MG63 (cell line): ENCODE measurements around the gene RASA4B. TPM values are rescaled to one million over a fixed set of nuclear protein-coding genes. Genes with fewer than 3 reads are reported as not detected.
"Not testable (repeated sequence)": the region's sequence is repeated elsewhere in the genome, so short reads cannot be mapped to it uniquely, and the experiment has no call there.

Experiments used
- DNase-seq: peaks from one replicate; pipeline ENCODE4 v3.0.0-alpha.2; 2020
- H3K27me3 ChIP-seq: fragments of 250-450 bp; sonication (Bioruptor Pico); 2 replicates; pipeline ENCODE4 v1.5.1; 2020; ENCODE audit warnings: mild to moderate bottlenecking, moderate library complexity
- H3K36me3 ChIP-seq: fragments of 250-450 bp; sonication (Bioruptor Pico); 2 replicates; pipeline ENCODE4 v1.5.1; 2020; ENCODE audit warnings: mild to moderate bottlenecking, moderate library complexity
- H3K4me3 ChIP-seq: fragments of 250-450 bp; sonication (Bioruptor Pico); 2 replicates; pipeline ENCODE4 v1.5.1; 2020; ENCODE audit warnings: mild to moderate bottlenecking, moderate library complexity
- H3K9me3 ChIP-seq: fragments of 250-450 bp; sonication (Bioruptor Pico); 2 replicates; pipeline ENCODE4 v1.5.1; 2020; ENCODE audit warnings: mild to moderate bottlenecking, moderate library complexity
- total RNA-seq: library from RNA; depleted of rRNA; stranded (reverse); fragments of >200 nt; shearing (Covaris generic); gene quantifications from 2 replicates; pipeline ENCODE4 v1.2.3, GENCODE V29; 2014; ENCODE audit warnings: low replicate concordance

RASA4B gene
- total RNA-seq, 1 experiment from 2014 or later: 1.7 TPM

DNA sequence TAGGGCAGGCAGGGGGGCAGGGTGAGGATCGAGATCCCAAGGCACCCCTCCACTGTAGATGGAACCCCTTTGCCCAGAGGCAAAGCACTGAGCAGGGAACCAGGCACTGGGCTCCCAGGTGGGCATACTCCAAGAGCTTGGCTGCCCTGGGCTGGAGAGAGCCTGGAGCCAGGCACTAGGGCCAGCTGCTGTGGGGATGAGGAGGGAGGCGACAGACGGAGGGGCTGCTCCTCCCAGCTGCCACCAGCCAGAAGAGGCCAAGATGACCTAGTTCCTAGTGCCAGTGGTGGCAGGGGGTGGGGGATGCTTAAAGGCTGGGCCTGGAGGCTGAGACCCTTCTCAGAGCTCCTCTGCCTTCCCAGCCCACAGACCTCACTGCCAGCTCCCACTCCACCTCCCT is 1.7 kb downstream of the RASA4B start:
- not testable (repeated sequence) for H3K27me3 ChIP-seq, H3K36me3 ChIP-seq, H3K9me3 ChIP-seq, DNase-seq, H3K4me3 ChIP-seq

GRCh38 chr7:102514881-102515721 is 2.5 kb downstream of the RASA4B start:
- DNase-seq, H3K4me3 ChIP-seq, H3K36me3 ChIP-seq, H3K27me3 ChIP-seq, H3K9me3 ChIP-seq: not testable (repeated sequence)

GRCh38 chr7:102512642-102513221 is 4.8 kb downstream of the RASA4B start:
- not testable (repeated sequence) for H3K27me3 ChIP-seq, DNase-seq, H3K4me3 ChIP-seq, H3K36me3 ChIP-seq, H3K9me3 ChIP-seq

DNA sequence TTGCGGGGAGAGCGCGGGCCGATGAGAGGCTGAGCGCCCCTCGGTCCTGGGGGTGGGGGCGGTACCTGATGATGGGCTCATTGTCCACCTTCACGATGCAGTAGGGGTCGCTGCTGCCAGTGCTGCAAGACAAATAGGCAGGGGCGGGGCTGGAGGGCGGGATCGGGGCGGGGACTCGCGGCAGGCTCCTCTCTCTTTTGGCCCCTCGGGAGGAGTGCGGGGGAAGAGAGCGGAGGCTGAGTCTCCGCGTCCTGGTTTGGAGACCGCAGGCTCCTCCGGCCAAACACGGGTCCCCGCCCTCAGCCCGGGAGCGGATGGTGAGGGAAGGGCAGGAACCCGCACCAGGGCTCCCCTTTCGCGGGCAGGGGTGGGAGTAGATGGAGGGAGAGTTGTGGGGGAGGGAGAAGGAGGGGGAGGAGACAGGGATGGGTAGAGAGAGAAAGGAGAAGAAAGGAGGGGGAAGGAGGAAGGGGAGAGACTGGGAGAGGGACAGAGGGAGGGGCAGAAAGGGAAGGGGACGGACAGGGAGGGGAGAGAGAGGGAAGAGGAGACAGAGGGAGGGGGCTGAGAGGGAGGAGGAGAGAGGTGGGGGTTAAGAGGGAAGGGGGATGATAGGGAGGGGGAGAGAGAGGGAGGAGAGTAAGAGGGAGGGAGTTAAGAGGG is 5.6 kb downstream of the RASA4B start:
- not testable (repeated sequence) for H3K9me3 ChIP-seq, DNase-seq, H3K36me3 ChIP-seq, H3K27me3 ChIP-seq, H3K4me3 ChIP-seq

GRCh38 chr7:102510575-102510974 is 7.0 kb downstream of the RASA4B start:
- not testable (repeated sequence) for H3K4me3 ChIP-seq, H3K9me3 ChIP-seq, H3K27me3 ChIP-seq, H3K36me3 ChIP-seq, DNase-seq

DNA sequence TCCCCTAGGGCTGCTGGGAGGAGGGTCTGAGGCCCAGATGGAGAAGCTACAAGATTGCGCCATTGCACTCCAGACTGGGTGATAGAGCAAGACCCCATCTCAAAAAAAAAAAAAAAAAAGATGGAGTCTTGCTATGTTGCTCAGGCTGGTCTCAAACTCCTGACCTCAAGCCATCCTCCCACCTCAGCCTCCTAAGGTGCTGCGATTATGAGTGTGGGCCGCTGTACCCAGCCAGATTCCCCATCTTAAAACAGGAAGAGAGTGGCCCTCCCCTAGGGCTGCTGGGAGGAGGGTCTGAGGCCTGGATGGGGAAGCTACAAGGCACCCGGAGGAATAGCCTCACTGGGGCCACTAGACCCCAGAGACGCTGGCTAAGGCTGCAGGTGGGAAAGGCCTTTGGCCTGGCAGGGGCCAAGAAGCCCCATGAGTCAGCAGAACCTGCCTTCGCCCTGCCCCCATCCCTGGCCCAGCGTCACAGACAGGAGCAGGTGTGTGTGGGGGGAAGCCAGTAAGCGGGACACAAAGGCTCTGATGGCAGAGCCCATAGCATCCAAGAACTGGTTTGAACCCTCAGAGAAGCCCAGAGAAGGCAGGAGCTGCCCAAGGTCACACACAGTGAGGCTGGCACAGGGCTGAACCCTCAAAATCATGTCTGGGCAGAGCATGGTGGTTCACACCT is 10.0 kb downstream of the RASA4B start:
- not testable (repeated sequence) for H3K9me3 ChIP-seq, H3K27me3 ChIP-seq, H3K36me3 ChIP-seq, H3K4me3 ChIP-seq, DNase-seq

- DNase-seq, H3K36me3 ChIP-seq, H3K4me3 ChIP-seq, H3K9me3 ChIP-seq, H3K27me3 ChIP-seq: not testable (repeated sequence)
Observed at GRCh38 chr7:102505298-102506185, 12.0 kb downstream of the RASA4B start.

DNA sequence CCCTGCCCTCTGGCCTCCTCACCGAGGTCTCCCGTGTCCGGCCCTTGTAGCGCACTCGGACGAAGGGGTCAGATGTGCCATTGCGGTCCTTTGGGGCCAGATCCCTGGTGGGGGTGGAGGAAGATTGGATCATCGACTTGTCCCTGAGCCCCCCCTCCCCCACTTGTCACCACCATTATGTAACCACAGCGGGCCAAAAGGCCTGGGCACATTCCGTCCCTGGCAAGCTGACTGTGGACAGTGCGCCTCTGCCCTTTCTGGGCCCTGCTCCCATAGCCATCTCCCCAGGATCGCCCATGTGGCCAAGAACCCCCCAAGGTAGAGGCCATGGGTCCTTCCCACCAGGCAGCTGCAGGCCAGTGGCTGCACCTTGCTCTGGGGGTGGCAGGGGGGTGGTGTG is 14.4 kb downstream of the RASA4B start:
- not testable (repeated sequence) for H3K36me3 ChIP-seq, H3K27me3 ChIP-seq, H3K9me3 ChIP-seq, DNase-seq, H3K4me3 ChIP-seq

DNA sequence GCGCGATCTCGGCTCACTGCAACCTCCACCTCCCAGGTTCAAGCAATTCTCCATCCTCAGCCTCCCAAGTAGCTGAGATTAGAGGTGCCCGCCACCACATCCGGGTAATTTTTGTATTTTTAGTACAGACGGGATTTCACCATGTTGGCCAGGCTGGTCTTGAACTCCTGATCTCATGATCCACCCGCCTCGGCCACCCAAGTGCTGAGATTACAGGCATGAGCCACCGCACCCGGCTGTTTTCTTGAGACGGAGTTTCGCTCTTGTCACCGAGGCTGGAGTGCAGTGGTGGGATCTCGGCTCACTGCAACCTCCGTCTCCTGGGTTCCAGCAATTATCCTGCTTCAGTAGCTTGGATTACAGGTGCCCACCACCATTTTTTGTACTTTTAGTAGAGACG is 19.3 kb downstream of the RASA4B start:
- H3K4me3 ChIP-seq, H3K9me3 ChIP-seq, H3K36me3 ChIP-seq: not testable (repeated sequence)

DNA sequence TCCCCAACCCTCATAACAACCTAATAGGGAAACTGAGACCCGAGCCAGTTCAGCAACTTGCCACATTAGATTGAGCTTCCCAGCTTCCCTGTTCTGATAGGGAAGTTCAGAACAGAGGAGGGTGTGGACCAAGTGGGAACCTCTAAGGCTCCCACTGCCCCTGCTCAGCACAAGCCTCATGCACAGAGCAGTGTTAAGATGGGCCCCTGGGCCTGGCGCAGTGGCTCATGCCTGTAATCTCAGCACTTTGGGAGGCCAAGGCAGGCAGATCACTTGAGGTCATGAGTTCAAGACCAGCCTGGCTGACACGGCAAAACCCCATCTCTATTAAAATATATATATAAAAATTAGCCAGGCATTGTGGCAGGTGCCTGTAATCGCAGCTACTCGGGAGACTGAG is 20.3 kb downstream of the RASA4B start:
- not testable (repeated sequence) for DNase-seq, H3K36me3 ChIP-seq, H3K27me3 ChIP-seq, H3K4me3 ChIP-seq, H3K9me3 ChIP-seq

More for the DNA sequence above, 19.3 kb downstream of the RASA4B start:
- not testable (repeated sequence) for DNase-seq, H3K27me3 ChIP-seq

DNA sequence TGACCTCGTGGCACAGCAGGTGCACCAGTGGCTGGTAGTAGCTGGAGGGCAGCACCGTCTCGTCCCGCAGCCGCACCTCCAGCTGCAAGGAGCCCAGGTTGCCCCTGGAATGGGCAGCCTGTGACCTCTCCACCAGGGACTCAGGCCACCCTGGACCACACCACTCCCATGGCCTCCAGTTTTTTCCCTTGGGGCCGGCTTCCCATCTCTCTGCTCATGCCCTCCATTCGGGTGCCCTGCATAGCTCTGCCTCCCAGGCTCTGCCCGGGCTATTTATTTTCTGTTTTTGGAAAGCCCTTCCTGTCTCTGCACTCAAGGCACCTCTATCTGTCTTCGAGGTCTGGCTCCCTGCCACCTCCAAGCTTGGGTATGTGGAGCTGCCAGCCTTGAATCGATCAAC is 20.7 kb downstream of the RASA4B start:
- H3K36me3 ChIP-seq, H3K4me3 ChIP-seq, H3K9me3 ChIP-seq, H3K27me3 ChIP-seq, DNase-seq: not testable (repeated sequence)

DNA sequence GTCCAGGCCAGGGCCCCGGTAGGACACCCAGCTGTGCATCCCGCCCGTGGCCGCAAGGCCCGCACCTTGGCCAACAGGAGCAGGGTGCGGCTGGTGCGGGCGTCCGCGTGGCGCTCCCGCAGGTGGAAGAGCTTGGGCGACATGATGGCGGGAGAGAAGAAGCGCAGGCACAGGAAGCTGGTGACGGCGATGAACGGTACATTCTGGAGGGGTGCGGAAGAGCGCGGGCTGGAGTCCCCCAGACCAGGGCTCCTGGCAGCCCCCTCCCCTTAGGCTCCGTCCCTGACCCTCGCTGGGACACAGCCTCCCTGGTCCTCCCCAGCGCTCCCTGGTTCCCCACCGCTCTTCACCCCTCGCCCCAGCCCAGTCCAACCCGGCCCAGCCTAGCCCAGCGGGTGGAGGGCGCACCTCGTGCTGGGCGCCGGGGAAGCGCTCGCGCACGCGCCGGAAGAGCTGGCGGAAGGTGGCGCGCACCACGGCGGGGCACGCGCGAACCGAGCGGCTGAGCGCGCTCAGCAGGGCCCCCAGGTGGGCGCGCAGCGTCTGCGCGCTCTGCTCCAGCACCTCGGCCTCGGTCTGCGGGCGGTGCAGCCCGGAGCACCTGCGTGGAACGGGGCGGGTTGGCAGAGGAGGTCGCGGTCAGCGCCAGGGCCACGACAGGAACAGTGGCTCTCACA is 23.0 kb downstream of the RASA4B start:
- not testable (repeated sequence) for DNase-seq, H3K4me3 ChIP-seq, H3K27me3 ChIP-seq, H3K9me3 ChIP-seq, H3K36me3 ChIP-seq

- DNase-seq: not testable (repeated sequence)
Observed at GRCh38 chr7:102494026-102494425, 23.6 kb downstream of the RASA4B start.

GRCh38 chr7:102493220-102493935 is 24.2 kb downstream of the RASA4B start:
- not testable (repeated sequence) for H3K9me3 ChIP-seq, H3K27me3 ChIP-seq, H3K4me3 ChIP-seq, H3K36me3 ChIP-seq, DNase-seq

More at GRCh38 chr7:102494026-102494425, 23.6 kb downstream of the RASA4B start:
- H3K27me3 ChIP-seq, H3K4me3 ChIP-seq, H3K36me3 ChIP-seq, H3K9me3 ChIP-seq: not testable (repeated sequence)

- H3K27me3 ChIP-seq, H3K36me3 ChIP-seq, H3K4me3 ChIP-seq, H3K9me3 ChIP-seq, DNase-seq: not testable (repeated sequence)
Observed at GRCh38 chr7:102490529-102491075, 27.0 kb downstream of the RASA4B start.
